A673 (cell line): ENCODE measurements around the gene ARHGEF7. TPM values are rescaled to one million over a fixed set of nuclear protein-coding genes. Genes with fewer than 3 reads are reported as not detected.
"Not testable (repeated sequence)": the region's sequence is repeated elsewhere in the genome, so short reads cannot be mapped to it uniquely, and the experiment has no call there.

Experiments used
- BruUV-seq: library from RNA; stranded (reverse); fragments of 400-500 nt; replicated peaks from 2 replicates; lab custom pipeline; 2021; lab: Mats Ljungman, UMichigan
- CTCF ChIA-PET: fragments of 300-600 bp; sonication (Branson Sonifier 250); formaldehyde crosslinking; loops from one replicate; lab custom pipeline; 2022; ENCODE audit warnings: antibody characterized with exemption; lab: Charles Lee
- POLR2A ChIA-PET: fragments of 300-600 bp; sonication (Branson Sonifier 250); formaldehyde crosslinking; loops from one replicate; lab custom pipeline; 2022; ENCODE audit warnings: antibody characterized with exemption; ENCODE audit not compliant: low non-redundant PET; lab: Charles Lee
- DNase-seq: peaks from one replicate; pipeline ENCODE4 v3.0.0-alpha.2; 2015; ENCODE audit warnings: low spot score
- H3K27ac ChIP-seq: fragments of 200-600 bp; sonication (generic); 2 replicates; pipeline ENCODE4 v1.5.1; 2016; ENCODE audit warnings: mixed run types, low read depth, mild to moderate bottlenecking, mixed read lengths, antibody characterized with exemption, low read length; ENCODE audit not compliant: poor library complexity, severe bottlenecking
- H3K27me3 ChIP-seq: fragments of 200-600 bp; sonication (generic); replicated peaks from 2 replicates; pipeline ENCODE4 v1.6.1; 2017; ENCODE audit warnings: mixed run types, low read depth, mild to moderate bottlenecking, mixed read lengths, antibody characterized with exemption, low read length; ENCODE audit not compliant: insufficient read depth, poor library complexity
- H3K36me3 ChIP-seq: fragments of 200-600 bp; sonication (generic); 2 replicates; pipeline ENCODE4 v1.6.1; 2016; ENCODE audit warnings: mixed run types, mild to moderate bottlenecking, mixed read lengths, antibody characterized with exemption, low read length; ENCODE audit not compliant: insufficient read depth, poor library complexity, severe bottlenecking
- H3K4me1 ChIP-seq: fragments of 200-600 bp; sonication (generic); 2 replicates; pipeline ENCODE4 v1.6.1; 2017; ENCODE audit warnings: mixed run types, mild to moderate bottlenecking, mixed read lengths, antibody characterized with exemption, low read length; ENCODE audit not compliant: insufficient read depth, poor library complexity, severe bottlenecking
- H3K4me3 ChIP-seq: fragments of 200-600 bp; sonication (generic); 2 replicates; pipeline ENCODE4 v1.5.1; 2016; ENCODE audit warnings: low read depth, mixed run types, mild to moderate bottlenecking, mixed read lengths, low read length; ENCODE audit not compliant: poor library complexity, severe bottlenecking
- H3K9me3 ChIP-seq: fragments of 200-600 bp; sonication (generic); 2 replicates; pipeline ENCODE4 v1.6.1; 2016; ENCODE audit warnings: mixed run types, low read depth, mild to moderate bottlenecking, mixed read lengths, antibody characterized with exemption, low read length; ENCODE audit not compliant: poor library complexity, severe bottlenecking
- CTCF ChIP-seq: fragments of 300-800, 200-600 bp; sonication (generic); conservative IDR thresholded peaks from 2 replicates; pipeline ENCODE4 v1.5.1; 2017; ENCODE audit warnings: low read depth, mild to moderate bottlenecking, antibody characterized with exemption, low read length, moderate library complexity, mixed read lengths
- EZH2 ChIP-seq: fragments of 200-600 bp; sonication (generic); IDR thresholded peaks from 2 replicates; pipeline ENCODE4 v1.6.1; 2017; ENCODE audit warnings: borderline replicate concordance, low read depth, mild to moderate bottlenecking, mixed read lengths, antibody characterized with exemption, low read length; ENCODE audit not compliant: poor library complexity, severe bottlenecking
- intact Hi-C: fragments of 100-400 bp; cut with micrococcal nuclease; formaldehyde crosslinking; loops from one replicate; pipeline ENCODE4 v1.10.0; 2022; ENCODE audit not compliant: unreplicated experiment
- total RNA-seq: library from RNA; stranded (reverse); gene quantifications from 2 replicates; pipeline ENCODE4 v1.2.3, GENCODE V29; 2021

Gene ARHGEF7
- total RNA-seq, 1 experiment from 2014 or later = 39.9 TPM

- H3K36me3 ChIP-seq, H3K9me3 ChIP-seq, POLR2A ChIA-PET, H3K4me3 ChIP-seq, intact Hi-C loops, DNase-seq, BruUV-seq, H3K27me3 ChIP-seq, CTCF ChIA-PET, H3K27ac ChIP-seq, H3K4me1 ChIP-seq: not testable (repeated sequence)
Observed at GRCh38 chr13:111193223-111193622, 78.1 kb downstream of the ARHGEF7 start.

DNA sequence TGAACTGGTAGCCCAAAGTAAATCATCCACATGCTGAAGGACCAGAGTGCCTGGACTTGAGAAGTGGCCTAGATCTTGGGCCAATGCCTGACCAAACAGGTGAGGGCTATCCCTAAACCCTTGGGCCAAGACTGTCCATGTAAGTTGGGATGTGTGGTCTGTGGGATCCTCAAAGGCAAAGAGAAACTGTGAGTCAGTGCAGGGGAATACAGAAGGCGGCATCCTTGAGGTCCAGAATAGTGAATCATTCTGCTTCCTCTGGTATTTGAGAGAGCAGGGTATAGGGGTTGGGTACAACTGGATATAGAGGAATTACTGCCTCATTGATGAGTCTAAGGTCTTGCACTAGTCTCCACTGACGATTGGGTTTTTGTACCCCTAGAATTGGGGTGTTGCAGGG is 79.5 kb downstream of the ARHGEF7 start:
- intact Hi-C loops, H3K27ac ChIP-seq, DNase-seq, H3K9me3 ChIP-seq, H3K4me3 ChIP-seq, CTCF ChIA-PET, H3K27me3 ChIP-seq, H3K36me3 ChIP-seq, BruUV-seq, H3K4me1 ChIP-seq, POLR2A ChIA-PET: not testable (repeated sequence)

- CTCF ChIA-PET, BruUV-seq, H3K27me3 ChIP-seq: not testable (repeated sequence)
Observed at GRCh38 chr13:111198732-111199378, 83.7 kb downstream of the ARHGEF7 start.

DNA sequence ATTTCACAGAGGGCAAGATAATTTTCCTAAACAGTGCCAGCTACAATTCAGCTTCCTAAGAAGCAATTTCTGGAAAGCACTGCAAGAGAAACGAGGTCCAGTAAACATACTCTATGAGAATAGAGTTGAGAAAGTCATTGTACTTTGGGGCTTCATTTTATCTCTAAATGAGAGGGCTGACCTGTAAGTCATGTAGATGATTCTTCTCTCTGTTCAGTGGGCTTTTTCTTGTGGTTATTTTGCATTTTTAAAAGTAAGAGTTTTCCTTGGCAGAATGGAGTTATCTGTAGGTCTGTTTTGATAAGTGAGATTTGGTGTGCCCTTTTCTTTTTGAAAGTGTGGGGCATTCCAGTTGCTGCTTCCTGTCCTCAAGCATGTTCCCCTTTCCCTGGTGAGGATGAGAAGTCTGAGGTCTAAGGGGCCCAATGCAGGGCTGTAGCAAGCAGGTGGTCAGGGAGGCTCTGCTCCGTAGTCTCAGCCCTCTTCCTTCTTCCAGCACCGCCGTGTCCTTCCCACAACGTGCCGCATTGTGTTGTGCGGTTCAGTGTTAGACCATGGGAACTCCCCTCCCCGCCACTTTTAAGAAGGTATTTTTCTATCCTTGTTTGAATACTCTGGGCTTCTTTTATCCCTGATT is 86.3 kb downstream of the ARHGEF7 start:
- peak overlapping the region; percentile 82 for H3K27ac ChIP-seq
- H3K27me3 ChIP-seq = no peaks in the 10 kb centered on the region
- peak overlapping the region; percentile 2 for H3K4me3 ChIP-seq
- ChIA-PET POLR2A (no interaction called here), CTCF (interaction anchor here (0.6 kb wide), 1 partner anchor 16 kb away, joined by 3 read pairs; no protein-coding TSS in a partner anchor)
- no peaks in the 10 kb centered on the region for H3K36me3 ChIP-seq
- BruUV-seq = no TSS peak
- H3K4me1 ChIP-seq = peaks cover 39% of the 10 kb centered on the region
- intact Hi-C loops = no loop called here
- no peaks in the 10 kb centered on the region for H3K9me3 ChIP-seq
- DNase-seq = no peak
- TF ChIP-seq CTCF (no peak), EZH2 (no peak)

More at GRCh38 chr13:111198732-111199378, 83.7 kb downstream of the ARHGEF7 start:
- H3K36me3 ChIP-seq, DNase-seq, POLR2A ChIA-PET, intact Hi-C loops, H3K27ac ChIP-seq, H3K4me3 ChIP-seq, H3K9me3 ChIP-seq: not testable (repeated sequence)
- peaks cover 30% of the 10 kb centered on the region for H3K4me1 ChIP-seq
